Neutrophil (primary cell): Measurements from ENCODE around the gene SREBF2.

ENCODE experiments used
- H3K27ac ChIP-seq: fragments of 200-600 bp; sonication (generic); 2 replicates; pipeline ENCODE4 v1.5.1; 2016; ENCODE audit warnings: mild to moderate bottlenecking, moderate library complexity
- H3K27me3 ChIP-seq: fragments of 200-600 bp; sonication (generic); 2 replicates; pipeline ENCODE4 v1.6.0; 2016; ENCODE audit warnings: mild to moderate bottlenecking
- H3K36me3 ChIP-seq: fragments of 200-600 bp; sonication (generic); 2 replicates; pipeline ENCODE4 v1.5.1; 2017
- H3K4me1 ChIP-seq, 2 experiments: fragments of 200-600 bp in 1 of 2; sonication (generic) in 1 of 2; 1 replicate in 1 of 2; 2 replicates in 1 of 2; pipeline versions ENCODE4 v1.5.1 to v1.6.1; 2013 to 2016; ENCODE audit warnings: low read depth in 1 of 2, low read length in 1 of 2, mild to moderate bottlenecking in 1 of 2, moderate library complexity in 1 of 2; ENCODE audit not compliant: control insufficient read depth in 1 of 2, insufficient read depth in 1 of 2
- H3K4me3 ChIP-seq, 2 experiments: fragments of 200-600 bp in 1 of 2; sonication (generic) in 1 of 2; 1 replicate in 1 of 2; 2 replicates in 1 of 2; pipeline ENCODE4 v1.5.1; 2013 to 2016; ENCODE audit warnings: low read depth in 1 of 2, low read length in 1 of 2, mild to moderate bottlenecking in 1 of 2, moderate library complexity in 1 of 2
- H3K9me3 ChIP-seq: fragments of 200-600 bp; sonication (generic); 2 replicates; pipeline ENCODE4 v1.5.1; 2016
- CTCF ChIP-seq: fragments of 200-600 bp; sonication (generic); IDR thresholded peaks from 2 replicates; pipeline ENCODE4 v1.5.1; 2016; ENCODE audit warnings: antibody characterized with exemption

Gene SREBF2

GRCh38 chr22:41907436-41908401 is 74.8 kb downstream of the SREBF2 start:
- Histone ChIP-seq H3K9me3 (no peaks in the 10 kb centered on the region), H3K4me1 (peaks cover 31 to 40% of the 10 kb centered on the region in 2 experiments), H3K27me3 (peaks cover 39% of the 10 kb centered on the region), H3K4me3 (no peak overlapping the region), H3K36me3 (peaks cover 42% of the 10 kb centered on the region), H3K27ac (no peak overlapping the region)
- TF ChIP-seq CTCF: no peak

- H3K36me3 ChIP-seq: peaks cover 32% of the 10 kb centered on the region
- H3K4me3 ChIP-seq: no peak overlapping the region
- peaks cover 31 to 40% of the 10 kb centered on the region in 2 experiments for H3K4me1 ChIP-seq
- no peak overlapping the region for H3K27ac ChIP-seq
- peaks cover 48% of the 10 kb centered on the region for H3K27me3 ChIP-seq
- no peaks in the 10 kb centered on the region for H3K9me3 ChIP-seq
- no peak for TF ChIP-seq CTCF
Measured at GRCh38 chr22:41908411-41909309, 75.8 kb downstream of the SREBF2 start.

GRCh38 chr22:41909310-41910049 is 76.6 kb downstream of the SREBF2 start:
- Histone ChIP-seq H3K27me3 (peaks cover 56% of the 10 kb centered on the region), H3K4me1 (peaks cover 31 to 40% of the 10 kb centered on the region in 2 experiments), H3K36me3 (peaks cover 24% of the 10 kb centered on the region), H3K27ac (no peak overlapping the region), H3K4me3 (peak overlapping the region in 1 of 2 experiments; percentile 38), H3K9me3 (no peaks in the 10 kb centered on the region)
- no peak for TF ChIP-seq CTCF

GRCh38 chr22:41910050-41911000 is 77.4 kb downstream of the SREBF2 start:
- TF ChIP-seq CTCF: no peak
- Histone ChIP-seq H3K9me3 (no peaks in the 10 kb centered on the region), H3K4me3 (peak overlapping the region; percentile 17 to 38), H3K27me3 (peaks cover 65% of the 10 kb centered on the region), H3K4me1 (peaks cover 31 to 46% of the 10 kb centered on the region in 2 experiments), H3K27ac (no peak overlapping the region), H3K36me3 (peaks cover 16% of the 10 kb centered on the region)
